Parathyroid adenoma (tissue), 2 donors: ENCODE results near the gene ACBD6.

Experiments used
- H2AFZ ChIP-seq: fragments of 300-600 bp; sonication (generic); one replicate; pipeline ENCODE4 v1.7.0; 2017; ENCODE audit warnings: antibody characterized with exemption, mild to moderate bottlenecking
- H3K27ac ChIP-seq: fragments of 300-600 bp; sonication (generic); one replicate; pipeline ENCODE4 v1.7.0; 2017
- H3K27me3 ChIP-seq: fragments of 300-600 bp; sonication (generic); one replicate; pipeline ENCODE4 v1.7.0; 2017; ENCODE audit warnings: low read length; ENCODE audit not compliant: control insufficient read depth, insufficient read depth
- H3K36me3 ChIP-seq: fragments of 300-600 bp; sonication (generic); one replicate; pipeline ENCODE4 v1.7.0; 2017; ENCODE audit warnings: low read length; ENCODE audit not compliant: control insufficient read depth, insufficient read depth
- H3K4me1 ChIP-seq: fragments of 300-600 bp; sonication (generic); one replicate; pipeline ENCODE4 v1.7.0; 2017; ENCODE audit warnings: control low read depth
- H3K4me2 ChIP-seq: fragments of 300-600 bp; sonication (generic); one replicate; pipeline ENCODE4 v1.7.0; 2017; ENCODE audit warnings: low read length
- H3K4me3 ChIP-seq: fragments of 300-600 bp; sonication (generic); one replicate; pipeline ENCODE4 v1.7.0; 2017; ENCODE audit warnings: low read depth, low read length
- H3K79me2 ChIP-seq: fragments of 300-600 bp; sonication (generic); one replicate; pipeline ENCODE4 v1.7.0; 2017; ENCODE audit warnings: control low read depth
- H3K9ac ChIP-seq: fragments of 300-600 bp; sonication (generic); one replicate; pipeline ENCODE4 v1.7.0; 2017; ENCODE audit warnings: mild to moderate bottlenecking
- H3K9me3 ChIP-seq: fragments of 300-600 bp; sonication (generic); one replicate; pipeline ENCODE4 v1.7.0; 2017; ENCODE audit warnings: low read length; ENCODE audit not compliant: control insufficient read depth
- CTCF ChIP-seq: fragments of 300-600 bp; sonication (generic); IDR thresholded peaks from one replicate; pipeline ENCODE4 v1.7.0; 2017; ENCODE audit warnings: antibody characterized with exemption, mild to moderate bottlenecking
- donor health status: primary hyperparathyroidism.

ACBD6 gene

GRCh38 chr1:180397175-180397574 lies 105.2 kb downstream of the ACBD6 start:
- no peaks in the 10 kb centered on the region for H3K4me1 ChIP-seq
- H3K9me3 ChIP-seq: no peaks in the 10 kb centered on the region
- no peaks in the 10 kb centered on the region for H3K27me3 ChIP-seq
- H3K4me3 ChIP-seq: no peak overlapping the region
- no peaks in the 10 kb centered on the region for H3K79me2 ChIP-seq
- TF ChIP-seq CTCF: no peak
- H3K9ac ChIP-seq: no peak overlapping the region
- no peak overlapping the region for H3K4me2 ChIP-seq
- H2AFZ ChIP-seq: no peak overlapping the region
- H3K27ac ChIP-seq: no peak overlapping the region
- H3K36me3 ChIP-seq: no peaks in the 10 kb centered on the region

- no peak overlapping the region for H2AFZ ChIP-seq
- H3K4me3 ChIP-seq: no peak overlapping the region
- H3K79me2 ChIP-seq: peaks cover 4% of the 10 kb centered on the region
- no peak overlapping the region for H3K27ac ChIP-seq
- no peak overlapping the region for H3K4me2 ChIP-seq
- H3K9me3 ChIP-seq: no peaks in the 10 kb centered on the region
- no peak for TF ChIP-seq CTCF
- H3K4me1 ChIP-seq: no peaks in the 10 kb centered on the region
- no peaks in the 10 kb centered on the region for H3K27me3 ChIP-seq
- no peaks in the 10 kb centered on the region for H3K36me3 ChIP-seq
- no peak overlapping the region for H3K9ac ChIP-seq
Measured at GRCh38 chr1:180392427-180393145, 109.8 kb downstream of the ACBD6 start.

- Histone ChIP-seq H3K79me2 (peaks cover 7% of the 10 kb centered on the region), H3K9me3 (no peaks in the 10 kb centered on the region), H2AFZ (no peak overlapping the region), H3K9ac (no peak overlapping the region), H3K27ac (no peak overlapping the region), H3K4me2 (no peak overlapping the region), H3K27me3 (no peaks in the 10 kb centered on the region), H3K4me3 (no peak overlapping the region), H3K36me3 (no peaks in the 10 kb centered on the region), H3K4me1 (no peaks in the 10 kb centered on the region)
- TF ChIP-seq CTCF: no peak
Measured at GRCh38 chr1:180392020-180392419, 110.4 kb downstream of the ACBD6 start.

- no peak overlapping the region for H2AFZ ChIP-seq
- H3K27ac ChIP-seq: no peak overlapping the region
- H3K4me2 ChIP-seq: no peak overlapping the region
- H3K27me3 ChIP-seq: no peaks in the 10 kb centered on the region
- no peak overlapping the region for H3K9ac ChIP-seq
- TF ChIP-seq CTCF: no peak
- H3K4me3 ChIP-seq: no peak overlapping the region
- H3K9me3 ChIP-seq: no peaks in the 10 kb centered on the region
- no peaks in the 10 kb centered on the region for H3K4me1 ChIP-seq
- H3K36me3 ChIP-seq: no peaks in the 10 kb centered on the region
- peaks cover 9% of the 10 kb centered on the region for H3K79me2 ChIP-seq
Measured at GRCh38 chr1:180387413-180387812, 115.0 kb downstream of the ACBD6 start.

- Histone ChIP-seq H3K4me3 (no peak overlapping the region), H3K4me1 (no peaks in the 10 kb centered on the region), H3K79me2 (peaks cover 9% of the 10 kb centered on the region), H2AFZ (no peak overlapping the region), H3K9me3 (no peaks in the 10 kb centered on the region), H3K36me3 (no peaks in the 10 kb centered on the region), H3K4me2 (no peak overlapping the region), H3K9ac (no peak overlapping the region), H3K27me3 (no peaks in the 10 kb centered on the region), H3K27ac (no peak overlapping the region)
- TF ChIP-seq CTCF: no peak
Measured at GRCh38 chr1:180386745-180387367, 115.5 kb downstream of the ACBD6 start.
